ENCODE measurements around the gene RAB14.

The RAB14 gene

DNA sequence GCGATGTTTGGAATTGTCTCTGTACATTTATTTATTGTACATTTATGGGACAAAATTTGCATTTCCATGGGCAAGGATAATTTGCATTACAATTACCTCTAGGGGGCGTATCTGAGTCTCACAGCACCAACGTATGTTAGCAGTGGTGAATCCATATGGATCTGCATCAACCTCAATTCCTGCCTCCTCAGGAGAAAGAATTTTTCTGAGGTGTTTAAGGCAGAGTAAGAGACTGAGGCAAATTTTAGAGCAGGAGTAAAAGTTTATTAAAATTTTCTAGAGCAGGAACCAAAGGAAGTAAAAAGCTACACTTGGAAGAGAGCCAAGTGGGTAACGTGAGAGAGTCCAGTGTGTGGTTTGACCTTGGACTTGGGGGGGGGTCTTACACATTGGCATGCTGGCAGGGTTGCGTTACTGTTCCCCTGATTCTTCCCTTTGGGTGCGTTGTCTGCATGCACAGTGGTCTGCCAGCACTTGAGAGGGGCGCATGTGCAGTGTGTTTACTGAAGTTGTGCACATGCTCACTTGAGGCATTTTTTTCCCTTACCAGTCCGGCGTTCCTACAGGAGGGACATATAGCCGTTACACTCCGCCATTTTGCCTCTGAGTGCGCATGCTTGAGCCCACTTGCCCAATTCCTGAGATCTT, 21.0 kb upstream of the RAB14 start:
- H3K27ac ChIP-seq = no peak overlapping the region
- TF ChIP-seq, protein P1, sequence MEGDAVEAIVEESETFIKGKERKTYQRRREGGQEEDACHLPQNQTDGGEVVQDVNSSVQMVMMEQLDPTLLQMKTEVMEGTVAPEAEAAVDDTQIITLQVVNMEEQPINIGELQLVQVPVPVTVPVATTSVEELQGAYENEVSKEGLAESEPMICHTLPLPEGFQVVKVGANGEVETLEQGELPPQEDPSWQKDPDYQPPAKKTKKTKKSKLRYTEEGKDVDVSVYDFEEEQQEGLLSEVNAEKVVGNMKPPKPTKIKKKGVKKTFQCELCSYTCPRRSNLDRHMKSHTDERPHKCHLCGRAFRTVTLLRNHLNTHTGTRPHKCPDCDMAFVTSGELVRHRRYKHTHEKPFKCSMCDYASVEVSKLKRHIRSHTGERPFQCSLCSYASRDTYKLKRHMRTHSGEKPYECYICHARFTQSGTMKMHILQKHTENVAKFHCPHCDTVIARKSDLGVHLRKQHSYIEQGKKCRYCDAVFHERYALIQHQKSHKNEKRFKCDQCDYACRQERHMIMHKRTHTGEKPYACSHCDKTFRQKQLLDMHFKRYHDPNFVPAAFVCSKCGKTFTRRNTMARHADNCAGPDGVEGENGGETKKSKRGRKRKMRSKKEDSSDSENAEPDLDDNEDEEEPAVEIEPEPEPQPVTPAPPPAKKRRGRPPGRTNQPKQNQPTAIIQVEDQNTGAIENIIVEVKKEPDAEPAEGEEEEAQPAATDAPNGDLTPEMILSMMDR (conservative IDR thresholded peaks at IDR 0.05; ENCODE audit: low read depth) = peak; percentile 91
- peak; percentile 48 for DNase-seq (ENCODE audit: low spot score)
- POLR2A ChIA-PET (ENCODE audit: low non-redundant PET) = no interaction called here
- CTCF ChIA-PET = interaction anchor here (0.6 to 2.7 kb wide), 9 partner anchors 10 to 359 kb away, joined by 3 to 14 read pairs (median 3); partner anchors contain the start of gene GSN

DNA sequence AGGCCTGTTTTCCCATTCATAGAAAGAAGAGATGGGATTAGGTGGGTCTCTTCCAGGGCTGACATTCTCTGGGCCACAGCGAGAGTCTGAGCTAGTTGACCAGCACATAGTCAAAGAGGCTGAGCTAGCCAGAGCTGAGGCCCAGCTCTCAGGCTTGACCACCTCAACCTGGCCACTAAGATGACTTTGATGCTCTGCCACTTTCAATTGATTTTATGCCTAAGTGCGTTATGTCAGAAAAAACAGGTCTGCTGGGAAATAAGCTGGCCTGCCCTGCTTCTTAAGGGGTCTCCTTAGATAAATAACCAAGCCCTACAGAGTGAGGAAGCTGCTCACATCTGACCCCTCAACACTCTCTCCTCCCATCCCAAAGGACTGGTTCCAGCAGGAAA, 20.0 kb upstream of the RAB14 start:
- ChIA-PET POLR2A (ENCODE audit: low non-redundant PET) (no interaction called here), CTCF (interaction anchor here (0.5 to 2.7 kb wide), 3 partner anchors 12 to 178 kb away, joined by 3 to 14 read pairs (median 3); no protein-coding TSS in a partner anchor)
- H3K27ac ChIP-seq = no peak overlapping the region
- no peak for DNase-seq (ENCODE audit: low spot score)
- TF ChIP-seq, protein P1 (conservative IDR thresholded peaks at IDR 0.05; ENCODE audit: low read depth) = no peak

DNA sequence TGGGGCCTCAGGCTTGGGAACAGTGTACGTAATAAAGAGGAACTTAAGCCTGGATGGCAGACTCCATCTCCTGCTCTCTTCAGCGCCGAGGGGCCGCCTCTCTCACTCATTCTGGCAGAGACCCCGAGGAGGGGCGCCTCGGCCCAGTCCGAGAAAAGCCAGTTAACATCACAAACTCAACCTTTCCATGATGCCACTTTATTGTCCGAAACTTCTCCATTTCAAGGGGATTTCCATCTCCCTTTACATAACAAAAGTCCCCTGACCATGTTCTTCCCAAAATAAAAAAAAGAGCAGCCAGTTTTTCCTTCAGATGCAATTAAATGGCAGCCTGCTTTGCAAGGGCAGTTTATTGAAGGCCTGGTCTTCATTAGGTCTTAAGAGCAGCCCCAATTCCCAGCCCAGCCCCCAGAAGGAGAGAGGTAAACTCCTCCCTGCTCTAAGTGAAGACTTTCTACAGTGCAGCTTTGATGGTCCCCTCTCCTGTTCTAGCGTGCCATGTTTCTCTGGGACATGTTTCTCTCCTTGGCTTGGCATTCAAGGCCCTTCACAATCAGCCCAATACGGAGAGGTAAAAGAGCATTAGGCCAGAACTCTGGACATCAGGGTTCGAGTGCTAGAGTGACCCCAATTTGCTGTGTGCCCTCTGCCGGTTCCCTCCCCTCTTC, 19.5 kb upstream of the RAB14 start:
- TF ChIP-seq, protein P1 (conservative IDR thresholded peaks at IDR 0.05; ENCODE audit: low read depth) = no peak
- ChIA-PET POLR2A (ENCODE audit: low non-redundant PET) (no interaction called here), CTCF (interaction anchor here (2.7 kb wide), 1 partner anchor 13 kb away, joined by 14 read pairs; no protein-coding TSS in a partner anchor)
- DNase-seq (ENCODE audit: low spot score) = no peak
- H3K27ac ChIP-seq = no peak overlapping the region

DNA sequence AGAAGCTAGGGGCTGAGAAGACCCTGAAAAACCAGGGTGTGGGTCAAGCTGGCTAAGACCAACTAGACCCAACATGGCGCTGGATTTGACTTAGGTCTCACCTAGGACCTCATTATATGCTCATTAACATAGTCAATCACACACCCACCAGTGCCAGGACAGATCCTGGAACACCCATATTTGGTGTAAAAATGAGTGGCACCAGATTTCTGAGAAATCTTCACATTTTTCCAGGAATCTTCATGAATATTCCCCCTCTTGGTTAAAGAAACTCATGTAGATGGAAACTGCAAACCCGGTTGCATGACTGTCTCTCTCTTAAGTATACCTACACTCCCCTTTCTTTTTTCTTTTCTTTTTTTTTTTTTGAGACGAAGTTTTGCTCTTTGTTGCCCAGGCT, 17.9 kb upstream of the RAB14 start:
- ChIA-PET POLR2A (ENCODE audit: low non-redundant PET) (no interaction called here), CTCF (interaction anchor here (0.6 kb wide), 1 partner anchor 62 kb away, joined by 3 read pairs; no protein-coding TSS in a partner anchor)
- TF ChIP-seq, protein P1 (conservative IDR thresholded peaks at IDR 0.05; ENCODE audit: low read depth) = no peak
- no peak overlapping the region for H3K27ac ChIP-seq
- DNase-seq (ENCODE audit: low spot score) = no peak

DNA sequence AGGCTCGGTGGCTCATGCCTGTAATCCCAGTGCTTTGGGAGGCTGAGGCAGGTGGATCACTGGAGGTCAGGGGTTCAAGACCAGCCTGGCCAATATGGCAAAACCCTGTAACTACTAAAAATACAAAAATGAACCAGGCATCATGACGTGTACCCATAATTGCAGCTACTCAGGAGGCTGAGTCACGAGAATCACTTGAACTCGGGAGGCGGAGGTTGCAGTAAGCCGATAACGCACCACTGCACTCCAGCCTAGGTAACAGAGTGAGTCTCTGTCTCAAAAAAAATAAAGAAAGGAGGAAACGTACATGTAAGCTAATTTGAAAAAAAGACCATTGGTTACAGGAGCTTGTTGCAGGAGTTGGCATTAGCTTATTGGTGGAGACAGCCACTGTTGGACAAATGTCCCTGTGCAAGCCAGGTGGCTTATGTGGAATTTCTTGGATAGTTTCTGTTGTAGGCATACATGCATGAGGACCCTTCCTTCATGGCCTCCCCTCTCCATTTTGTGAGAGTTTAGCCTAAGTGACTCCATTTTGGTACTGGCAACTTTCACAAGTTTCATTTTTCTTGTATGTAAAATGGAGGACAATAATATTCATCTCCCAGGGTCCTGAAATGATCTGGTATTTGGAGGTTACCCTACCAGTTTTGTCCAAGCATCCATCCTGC, 16.8 kb upstream of the RAB14 start:
- ChIA-PET POLR2A (ENCODE audit: low non-redundant PET) (no interaction called here), CTCF (interaction anchor here (0.6 to 1.2 kb wide), 4 partner anchors 16 to 1653 kb away, joined by 3 to 8 read pairs (median 4); no protein-coding TSS in a partner anchor)

More for the DNA sequence above, 16.8 kb upstream of the RAB14 start:
- no peak overlapping the region for H3K27ac ChIP-seq
- TF ChIP-seq, protein P1 (conservative IDR thresholded peaks at IDR 0.05; ENCODE audit: low read depth) = no peak
- DNase-seq (ENCODE audit: low spot score) = no peak
